Medulla oblongata (tissue), 1 donor: ENCODE data around the gene TGFBI.
A peak's percentile ranks its signal among the peaks of the same experiment; 100 is the strongest.

Experiments used
- DNase-seq: peaks from one replicate; pipeline ENCODE4 v3.0.0-alpha.2; 2015; ENCODE audit errors: extremely low spot score

TGFBI gene

DNA sequence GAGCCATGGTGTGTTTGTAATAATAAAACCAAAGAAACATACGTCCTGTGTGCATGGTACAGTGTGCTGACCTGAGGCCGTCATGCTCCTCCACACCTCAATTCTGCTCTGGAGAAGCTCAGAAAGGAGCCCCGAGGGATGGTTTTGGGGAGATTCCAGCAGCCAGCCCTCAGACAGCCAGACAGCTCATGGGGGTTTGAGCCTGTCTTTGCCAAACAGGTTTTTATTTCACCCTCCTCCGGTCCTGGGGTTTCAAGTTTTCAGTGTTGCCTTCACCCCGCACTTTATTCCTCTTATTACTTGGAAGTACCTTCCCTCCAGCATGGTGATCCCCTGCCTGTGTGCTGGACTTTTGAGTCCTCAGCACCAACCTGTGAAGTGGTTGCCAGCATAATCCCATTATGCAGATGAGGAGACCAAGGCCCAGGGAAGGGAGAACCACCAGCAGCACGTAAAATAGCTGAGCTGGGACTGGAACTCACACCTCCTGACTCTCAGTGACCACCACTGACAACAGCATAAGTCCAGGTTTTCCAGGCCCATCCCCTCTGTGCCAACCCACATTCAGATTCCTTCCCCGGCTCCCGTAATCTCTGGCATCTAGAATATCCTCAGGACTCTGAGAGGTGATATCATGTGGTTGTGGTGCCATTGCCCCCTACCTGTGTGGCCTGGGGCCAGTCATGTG lies 35.1 kb downstream of the TGFBI start:
- no peak for DNase-seq

DNA sequence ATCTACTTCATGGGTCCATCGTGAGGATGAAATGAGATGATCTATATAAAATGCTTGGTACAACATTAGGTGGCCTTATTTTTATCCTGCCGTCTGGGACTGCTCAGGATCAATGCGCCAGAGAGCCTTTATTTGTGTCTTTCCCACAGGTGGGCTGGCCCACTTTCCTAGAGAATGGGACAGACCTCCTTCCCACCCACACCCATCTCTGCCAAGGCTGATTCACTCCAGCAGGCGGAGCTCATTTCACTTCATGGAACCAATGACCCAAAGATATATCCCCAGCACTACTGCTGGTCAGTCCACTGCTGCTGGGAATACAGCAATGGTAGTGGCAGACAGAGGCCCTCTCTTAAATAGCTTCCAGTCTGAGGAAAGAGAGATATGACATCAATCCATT lies 35.7 kb downstream of the TGFBI start:
- no peak for DNase-seq

DNA sequence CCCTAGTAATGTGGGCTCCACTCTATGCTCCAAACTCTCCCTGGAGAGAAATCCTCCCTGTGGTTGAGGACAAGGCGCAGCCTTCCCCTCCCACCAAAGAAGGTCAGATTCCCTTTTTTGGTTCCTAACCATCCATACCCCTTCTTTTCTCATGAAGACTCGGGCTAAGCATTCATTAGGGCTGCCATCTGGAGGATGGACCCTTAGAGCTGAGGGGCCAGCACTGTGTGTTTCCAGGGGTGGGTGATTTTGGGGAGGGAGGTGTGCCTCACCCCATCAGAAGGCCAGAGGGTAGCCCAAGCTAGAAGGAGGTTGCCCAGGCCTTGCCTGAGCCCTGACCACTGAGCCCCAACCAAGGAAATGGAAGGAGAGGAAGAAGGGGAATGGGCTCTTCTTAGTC lies 36.8 kb downstream of the TGFBI start:
- no peak for DNase-seq

DNA sequence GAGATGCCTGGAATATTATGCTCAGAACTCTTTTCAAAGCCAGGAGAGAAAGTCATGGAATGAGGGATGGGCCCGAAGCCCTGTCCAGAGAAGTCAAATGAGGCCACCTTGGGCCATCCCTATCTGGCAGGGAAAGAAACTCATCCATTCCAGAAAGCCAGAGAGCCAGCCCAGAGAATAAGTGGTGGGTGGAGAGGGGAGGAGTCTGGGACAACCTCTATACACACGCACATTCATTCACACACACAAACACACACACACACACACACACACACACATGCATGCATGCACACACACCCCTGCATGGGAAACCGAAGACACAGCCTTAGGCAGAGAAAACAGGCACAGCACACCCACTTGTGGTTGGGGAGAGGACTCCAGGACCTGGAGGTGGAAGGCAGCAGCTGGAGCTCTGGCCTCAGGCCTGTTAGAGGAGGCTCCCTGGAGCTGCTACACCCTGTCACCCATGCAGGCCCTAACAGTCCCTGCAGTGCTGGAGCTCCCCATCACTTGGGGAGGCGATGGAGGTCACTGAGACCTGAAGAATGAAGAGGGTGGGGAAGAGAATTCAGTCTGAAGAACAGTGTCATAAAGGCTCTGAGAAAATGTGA lies 38.0 kb downstream of the TGFBI start:
- DNase-seq = no peak

DNA sequence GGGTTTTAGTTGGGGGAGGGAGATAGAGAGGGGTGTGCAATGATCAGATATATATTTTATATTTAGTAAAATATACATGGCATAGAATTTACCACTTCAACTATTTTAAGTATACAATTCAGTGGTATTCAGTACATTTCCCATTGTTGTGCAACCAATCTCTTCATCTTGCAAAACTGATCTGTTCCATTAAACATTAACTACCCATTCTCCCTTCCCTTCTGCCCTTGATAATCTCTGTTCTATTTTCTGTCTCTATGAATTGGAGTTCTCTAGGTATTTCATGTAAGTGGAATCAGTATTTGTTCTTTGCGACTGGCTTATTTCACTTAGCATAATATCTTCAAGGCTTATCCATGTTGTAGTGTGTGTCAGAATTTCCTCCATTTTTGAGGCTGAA lies 38.6 kb downstream of the TGFBI start:
- no peak for DNase-seq

DNA sequence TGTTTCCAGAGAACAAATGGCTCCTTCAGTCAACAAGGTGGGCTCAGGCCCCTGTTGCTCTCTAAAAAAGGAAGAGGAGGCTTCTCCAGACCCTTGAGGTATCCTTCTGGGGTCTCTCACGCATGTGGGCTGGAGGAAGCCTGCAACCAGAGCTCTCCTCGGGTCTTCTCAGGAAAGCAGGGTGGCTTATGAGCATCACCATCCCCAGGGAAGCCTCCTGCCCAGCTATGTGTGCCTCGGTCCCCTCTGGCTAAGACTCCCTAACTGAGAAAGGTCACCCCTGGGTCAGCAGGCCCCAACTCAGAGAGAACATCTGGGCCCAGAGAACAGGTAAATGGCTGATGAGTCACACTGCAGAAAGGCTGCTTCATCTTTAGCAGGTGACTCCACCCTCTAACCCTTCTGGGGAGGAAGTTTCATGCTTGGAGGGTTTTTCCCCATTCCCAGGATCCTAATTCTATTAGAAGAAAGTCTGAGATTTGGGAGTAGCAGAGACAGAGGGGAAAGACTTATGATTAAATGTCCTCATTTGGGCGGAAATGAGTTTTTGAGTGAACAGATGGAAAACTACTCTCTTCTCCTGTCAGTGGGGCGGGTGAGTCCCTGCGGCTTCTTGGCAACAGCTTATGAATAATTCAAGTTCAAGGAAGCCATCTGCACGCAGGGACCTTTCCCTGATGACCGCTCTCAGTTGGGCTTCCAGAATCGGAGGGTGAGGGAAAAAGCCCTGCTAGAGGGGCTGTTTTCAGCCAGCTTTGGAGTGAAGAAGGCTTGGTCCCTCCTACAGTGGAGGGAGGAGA lies 41.9 kb downstream of the TGFBI start:
- DNase-seq = no peak

DNA sequence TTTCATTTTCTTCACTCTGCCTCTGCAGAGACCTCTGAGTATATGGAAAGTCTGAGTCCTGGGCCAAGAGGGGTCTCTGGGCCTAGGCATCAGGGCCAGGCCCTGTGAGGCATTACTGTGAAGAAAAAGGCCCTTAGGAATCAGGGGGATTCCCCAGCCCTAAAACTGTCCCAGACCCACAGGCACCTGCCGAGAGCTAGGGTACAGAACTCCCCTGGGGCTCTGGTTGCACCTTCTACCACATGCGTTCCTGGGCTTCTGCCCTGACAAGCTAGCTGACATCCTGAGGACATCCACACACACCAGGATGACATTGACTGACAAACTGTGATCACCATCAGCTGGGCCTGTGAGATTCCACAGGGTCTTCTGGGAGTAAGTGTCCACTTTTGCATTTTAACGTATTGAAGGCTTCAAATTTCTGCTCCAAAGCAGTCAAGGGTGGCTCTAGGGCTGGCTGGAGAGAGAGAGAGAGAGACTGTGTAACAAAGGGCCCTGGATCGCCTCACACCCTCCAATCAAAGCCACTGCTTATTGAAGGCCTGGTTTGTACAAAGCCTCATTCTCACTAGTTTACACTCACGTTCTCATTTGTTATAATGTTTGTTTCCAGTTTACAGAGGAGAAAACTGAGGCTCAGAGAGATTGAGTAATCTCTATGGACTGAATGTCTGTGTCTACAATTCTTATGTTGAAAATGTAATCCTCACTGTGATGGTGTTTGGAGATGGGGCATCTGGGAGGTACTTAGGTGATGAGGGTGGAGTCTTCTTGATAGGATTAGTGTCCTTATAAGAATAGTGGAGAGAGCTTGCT lies 45.1 kb downstream of the TGFBI start:
- no peak for DNase-seq

DNA sequence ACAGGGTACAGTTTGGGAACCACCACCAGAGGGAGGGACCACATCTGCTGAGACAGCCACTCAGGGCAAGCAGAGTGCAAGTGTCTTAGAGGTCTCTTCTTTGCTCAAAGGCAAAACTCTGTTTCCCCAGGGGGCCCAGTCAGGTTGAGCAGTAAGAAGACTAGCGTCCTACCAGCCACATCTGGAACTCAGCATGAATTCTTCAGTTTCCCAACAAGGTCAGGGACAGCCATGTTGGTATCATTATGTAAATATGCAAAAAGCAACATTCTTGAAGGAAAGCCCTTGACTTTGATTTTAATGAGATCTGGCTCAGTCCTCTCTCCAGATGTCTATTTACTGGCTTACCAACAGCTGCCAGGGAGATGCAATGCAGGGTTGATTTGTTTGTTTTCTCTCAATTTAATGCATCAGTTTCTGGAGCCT lies 46.7 kb downstream of the TGFBI start:
- DNase-seq = no peak

DNA sequence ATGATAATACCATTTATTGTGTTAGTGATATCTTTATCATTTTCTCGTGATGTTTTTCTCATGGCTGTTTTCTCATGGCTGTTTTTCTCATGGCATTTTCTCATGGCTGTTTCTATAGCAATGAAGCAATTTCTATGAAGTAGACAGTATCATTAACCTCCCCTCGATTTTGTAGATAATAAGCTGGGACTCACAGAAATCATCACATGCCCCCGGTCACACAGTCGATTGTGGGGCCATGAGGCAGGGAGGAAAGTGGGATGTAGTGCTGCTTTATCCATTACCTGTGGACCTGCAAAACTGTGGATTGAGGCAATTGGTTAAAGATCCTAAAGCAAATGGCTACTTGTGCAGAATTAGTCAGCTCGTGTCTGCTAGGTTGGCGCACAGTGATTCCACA lies 47.3 kb downstream of the TGFBI start:
- DNase-seq = no peak

DNA sequence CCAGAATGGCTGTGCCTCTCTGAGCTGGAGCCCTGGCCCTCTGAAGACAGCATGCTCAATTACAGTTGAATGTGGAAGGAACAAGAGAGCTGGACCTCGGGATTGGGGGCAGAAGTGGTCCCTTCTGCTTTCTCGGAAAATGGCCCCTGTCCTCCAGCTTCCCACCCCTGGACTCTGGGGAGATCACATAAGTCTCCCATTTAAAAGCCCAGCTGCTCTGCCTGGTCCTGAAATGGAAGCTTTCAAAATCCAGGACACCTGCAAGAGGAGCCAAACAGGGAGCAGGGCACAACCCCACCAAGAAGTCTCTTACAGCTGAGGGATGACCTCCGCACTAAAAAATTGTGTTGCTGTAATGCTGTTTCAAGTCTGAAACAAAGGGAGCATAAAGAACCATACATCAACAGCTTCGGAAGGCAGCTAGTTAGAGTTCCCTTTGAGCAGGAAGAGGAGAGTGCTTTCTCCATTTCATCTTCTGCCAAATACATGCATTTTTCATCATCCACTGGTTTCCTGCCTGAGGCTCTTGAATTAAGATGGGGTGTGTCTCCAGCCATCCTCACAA lies 48.2 kb downstream of the TGFBI start:
- DNase-seq = no peak

DNA sequence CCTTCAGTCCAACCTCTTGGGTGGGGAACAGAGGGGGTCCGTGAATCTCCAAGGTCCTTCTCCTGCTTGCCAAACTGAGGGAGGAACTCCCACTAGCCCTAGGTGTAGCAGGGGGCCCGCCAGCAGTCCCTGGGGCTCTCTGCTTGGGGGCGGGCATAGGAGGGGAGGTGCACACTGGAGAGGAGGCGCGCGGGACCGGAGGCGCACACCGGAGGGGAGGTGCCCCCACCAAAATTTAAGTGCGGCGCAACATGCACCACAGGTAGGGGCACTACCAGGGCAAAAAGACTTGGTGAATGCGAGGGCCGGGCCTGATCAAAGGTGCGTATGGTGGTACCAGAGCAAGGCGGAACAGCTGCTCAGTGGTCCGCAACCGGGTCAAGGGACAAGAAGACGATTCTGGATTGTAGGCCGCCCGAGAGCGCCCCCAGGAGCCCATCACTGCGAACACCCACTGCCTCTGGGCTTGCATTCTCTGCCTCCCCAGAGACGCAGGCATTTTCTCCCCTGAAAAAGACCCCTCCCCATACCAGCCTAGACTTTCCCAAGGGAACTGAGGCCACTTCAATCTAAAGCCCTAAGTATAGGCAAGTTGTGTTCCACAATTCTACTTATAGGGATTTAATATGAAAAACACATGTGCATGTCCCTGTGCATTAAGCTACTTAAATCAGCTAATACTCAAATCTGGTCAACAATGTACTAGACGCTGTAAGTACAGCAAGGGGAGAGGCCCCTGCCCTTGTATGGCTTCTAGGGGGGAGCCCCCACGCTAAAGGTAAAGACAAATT lies 50.6 kb downstream of the TGFBI start:
- DNase-seq = no peak

DNA sequence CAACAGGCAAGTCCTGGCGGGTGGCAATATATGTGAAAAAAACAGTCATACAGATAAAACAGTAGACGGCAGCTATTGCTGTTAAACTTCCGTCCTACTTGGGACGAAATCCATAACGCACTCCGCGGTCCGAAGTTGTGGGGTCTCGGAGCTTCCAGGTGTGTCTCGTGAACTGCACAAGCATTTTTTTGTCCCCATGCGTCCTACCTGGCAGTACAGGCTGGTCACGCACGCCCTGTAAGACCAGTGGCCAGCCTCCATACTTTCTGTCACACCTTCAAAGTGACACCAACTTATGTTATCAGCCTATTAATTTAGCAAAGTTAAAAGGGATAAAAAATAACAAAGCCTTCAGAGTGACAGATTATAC lies 51.3 kb downstream of the TGFBI start:
- DNase-seq = no peak

DNA sequence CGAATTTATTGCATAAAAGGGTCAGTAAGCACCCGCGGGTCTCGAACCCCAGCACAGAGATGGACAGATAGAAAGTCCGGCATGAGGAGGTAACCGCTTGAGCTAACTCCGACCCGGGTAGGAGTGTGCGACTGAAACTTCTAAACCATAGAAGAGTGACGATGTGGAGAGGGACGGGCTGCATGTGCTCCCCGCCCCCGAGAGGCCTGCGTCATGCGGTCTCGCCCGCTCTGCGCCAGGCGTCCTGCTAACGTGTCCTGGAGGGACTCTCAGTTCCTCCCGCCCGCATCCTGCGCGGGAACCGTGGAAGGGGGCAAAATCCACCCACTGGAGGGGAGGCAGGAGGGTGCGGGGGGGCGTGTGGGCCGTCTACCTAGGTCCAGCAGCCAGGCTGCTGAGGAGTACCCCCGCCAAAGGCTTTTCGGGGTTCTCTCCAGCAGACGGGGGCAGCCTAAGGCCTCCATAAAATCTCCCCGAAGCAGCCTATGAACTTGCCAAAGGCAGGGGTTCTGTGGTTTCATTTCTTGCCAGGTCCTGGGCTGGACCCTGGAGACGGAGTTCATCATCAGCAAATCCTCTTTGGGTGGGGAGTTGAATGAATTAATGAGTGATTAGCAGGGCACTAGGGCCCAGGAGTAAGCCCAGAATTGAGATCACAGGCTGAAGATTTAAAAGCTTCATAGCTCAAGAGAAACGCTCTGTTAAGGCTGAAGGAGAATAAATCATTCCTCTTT lies 51.9 kb downstream of the TGFBI start:
- peak; percentile 84 for DNase-seq

DNA sequence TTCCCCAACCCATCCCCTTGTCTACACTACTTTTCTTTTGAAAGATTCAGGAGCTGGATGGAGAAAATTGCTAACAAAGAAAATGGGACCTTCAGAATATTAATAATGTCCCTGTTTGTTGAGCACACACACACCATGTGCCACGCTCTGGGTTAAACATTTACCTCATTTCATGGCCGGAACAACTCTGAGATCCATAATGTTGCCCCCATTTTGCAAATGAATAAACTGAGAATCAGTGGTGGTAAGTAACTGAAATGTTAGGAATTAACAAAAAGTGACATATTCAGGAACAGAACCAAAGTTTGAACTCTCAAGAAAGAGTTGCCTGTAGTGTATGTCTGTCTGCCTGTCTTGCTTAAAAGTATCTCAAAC lies 52.4 kb downstream of the TGFBI start:
- DNase-seq = no peak

DNA sequence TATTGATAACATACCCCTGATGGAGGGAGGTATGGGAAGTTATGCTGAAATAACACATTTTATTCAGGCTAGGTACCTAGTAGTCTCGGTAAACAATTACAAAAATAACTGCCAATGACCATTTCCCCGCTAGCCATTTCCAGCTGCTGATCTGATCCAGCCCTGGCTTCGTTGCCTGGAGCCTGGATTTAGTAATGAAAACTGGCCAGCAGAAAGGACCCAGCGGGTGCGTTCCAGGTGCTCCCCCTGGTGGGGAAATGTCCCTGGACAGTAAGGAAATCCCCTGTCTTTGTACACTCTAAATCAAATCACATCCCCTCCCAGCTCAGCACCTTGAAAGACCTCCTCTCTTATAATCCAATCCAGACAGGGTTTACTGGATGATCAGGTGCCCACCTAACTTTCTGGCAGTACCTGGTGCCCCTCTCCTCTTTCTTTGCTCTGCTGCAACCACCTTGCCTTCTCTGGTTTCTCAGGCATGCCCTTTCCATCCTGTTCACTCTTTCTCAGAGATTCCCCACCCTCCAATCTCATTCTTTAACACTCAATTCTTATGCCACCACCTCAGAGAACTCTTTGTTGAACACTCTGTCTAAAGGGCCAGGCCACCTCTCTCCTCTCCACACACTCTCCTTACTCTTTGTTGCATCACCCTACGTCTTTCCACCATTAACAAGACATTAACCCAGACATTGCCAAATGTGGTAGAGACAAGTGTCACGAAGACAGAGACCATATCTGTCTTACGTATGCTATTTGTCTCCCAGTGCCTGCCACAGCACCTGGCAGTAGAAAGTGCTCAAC lies 53.8 kb downstream of the TGFBI start:
- DNase-seq = no peak

DNA sequence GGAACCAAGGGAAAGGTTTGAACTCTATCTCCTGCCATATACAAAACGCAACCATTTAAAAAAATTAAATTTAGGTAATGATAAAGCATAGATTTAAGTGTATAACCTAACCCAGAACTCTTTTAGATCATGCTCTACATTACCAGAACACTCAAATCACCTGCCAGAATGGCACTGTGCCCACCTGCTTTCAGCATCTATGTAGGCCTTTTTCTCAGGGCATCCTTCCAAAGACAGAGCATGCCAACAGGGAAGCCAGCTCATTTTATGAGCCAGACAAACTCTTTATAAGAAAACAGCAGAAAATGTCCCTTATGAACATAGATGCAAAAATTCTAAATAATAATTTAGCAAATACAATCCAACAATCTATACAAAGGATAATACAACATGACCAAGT lies 55.9 kb downstream of the TGFBI start:
- peak; percentile 39 for DNase-seq

DNA sequence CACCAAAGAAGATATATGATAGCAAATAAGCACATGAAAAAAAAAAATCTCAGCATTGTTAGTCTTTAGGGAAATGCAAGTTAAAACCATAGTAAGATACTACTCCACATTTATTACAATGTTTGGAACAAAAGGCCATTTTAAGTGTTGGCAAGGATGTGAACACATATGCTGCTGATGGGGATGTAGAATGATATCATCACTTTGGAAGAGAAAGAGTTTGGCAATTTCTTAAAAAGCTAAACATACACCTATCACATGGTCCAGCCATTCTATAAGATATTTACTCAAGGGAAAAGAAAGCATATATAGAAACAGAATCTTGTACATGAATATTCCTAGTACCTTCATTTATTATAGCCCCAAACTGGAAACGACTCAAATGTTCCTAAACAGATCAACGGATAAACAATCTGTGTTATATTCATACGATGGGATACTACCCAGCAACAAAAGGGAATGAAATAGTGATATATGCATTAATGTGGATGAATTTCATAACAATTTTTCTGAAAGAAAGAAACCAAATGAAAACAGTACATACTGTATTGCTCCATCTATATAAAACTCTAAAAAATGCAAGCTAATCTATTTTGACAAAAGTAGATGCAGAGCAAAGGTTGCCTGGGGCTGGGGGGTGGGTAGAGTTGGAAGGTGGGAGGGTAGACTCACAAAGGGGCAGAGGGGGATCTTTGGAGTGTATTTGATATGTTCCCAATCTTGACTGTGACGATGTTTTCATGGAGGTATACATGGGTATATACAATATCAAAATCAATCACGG lies 58.2 kb downstream of the TGFBI start:
- DNase-seq = no peak

DNA sequence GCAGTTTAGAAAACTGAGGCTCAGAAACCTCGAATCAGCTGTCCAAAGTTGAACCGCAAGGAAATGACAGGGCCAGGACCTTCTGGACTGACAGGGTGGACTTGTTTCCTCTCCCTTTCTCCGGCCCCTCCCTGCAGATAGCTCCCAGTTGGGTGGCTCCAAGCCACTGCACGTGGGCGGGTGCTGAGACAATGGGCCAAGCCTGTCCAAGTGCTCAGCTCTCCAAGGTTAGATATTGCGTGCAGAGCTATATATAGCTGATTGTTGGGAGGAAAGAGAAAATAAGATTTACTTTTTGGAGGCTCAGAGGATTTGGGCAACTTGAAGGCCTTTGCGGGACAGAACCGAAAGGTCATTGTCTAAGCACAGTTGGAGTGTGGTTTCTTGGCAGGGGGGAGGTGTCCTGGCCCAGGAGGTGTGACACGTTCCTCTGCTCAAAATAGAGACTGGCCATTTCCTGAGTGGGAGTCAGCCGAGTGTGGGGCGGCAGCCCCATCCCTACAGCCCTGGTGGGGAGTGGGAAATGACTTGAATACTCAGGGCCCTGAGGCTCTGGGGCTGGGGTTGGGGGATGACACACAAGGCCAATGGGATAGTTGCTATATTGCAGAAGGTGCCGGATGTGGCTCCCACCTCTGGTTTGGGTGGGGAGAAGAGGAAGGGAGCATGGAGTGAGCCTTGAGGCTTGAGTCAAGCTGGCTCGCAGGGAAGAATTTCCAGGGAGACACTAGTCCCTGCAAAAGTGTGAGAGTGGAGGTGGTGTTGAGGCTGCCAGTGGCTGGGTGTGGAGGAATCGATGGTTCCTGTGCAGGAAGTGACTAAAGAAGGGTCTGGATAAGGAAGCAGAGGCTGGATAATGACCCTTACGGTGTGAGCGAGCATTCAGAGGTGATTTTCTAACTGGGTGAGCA lies 59.4 kb downstream of the TGFBI start:
- no peak for DNase-seq
